ENCODE results near the gene ZNF804B. TPM values are rescaled to one million over a fixed set of nuclear protein-coding genes. Genes with fewer than 3 reads are reported as not detected.

ZNF804B gene
- total RNA-seq, 6 experiments from 2014 or later, result not detected

GRCh38 chr7:89053130-89053529 is 293.6 kb downstream of the ZNF804B start:
- ATAC-seq, result no peak
- 42% methylated on average over 2 of the region's 2 CpGs for whole genome bisulfite sequencing (ENCODE audit: insufficient coverage, low coverage, low lambda C conversion rate, missing lambda C conversion rate)

GRCh38 chr7:89054361-89054760 is 294.9 kb downstream of the ZNF804B start:
- Histone ChIP-seq H3K27me3 (no peaks in the 10 kb centered on the region), H3K36me3 (no peaks in the 10 kb centered on the region), H3K9me3 (no peaks in the 10 kb centered on the region), H3K4me3 (no peak overlapping the region), H3K4me1 (no peaks in the 10 kb centered on the region), H3K27ac (no peak overlapping the region)
- DNase-seq (no peak), ATAC-seq (no peak)
- 27% methylated on average over 2 of the region's 2 CpGs for WGBS (ENCODE audit: insufficient coverage, low coverage, low lambda C conversion rate, missing lambda C conversion rate)
- intact Hi-C loops (cut with DNase I), result no loop called here
- no peak for TF ChIP-seq POLR2A (IDR thresholded peaks at IDR 0.05)

More at GRCh38 chr7:89053130-89053529, 293.6 kb downstream of the ZNF804B start:
- Histone ChIP-seq H3K4me1 (no peaks in the 10 kb centered on the region), H3K27ac (no peak overlapping the region), H3K27me3 (no peaks in the 10 kb centered on the region), H3K9me3 (no peaks in the 10 kb centered on the region), H3K4me3 (no peak overlapping the region), H3K36me3 (no peaks in the 10 kb centered on the region)
- intact Hi-C loops (cut with DNase I), result no loop called here
- TF ChIP-seq POLR2A (IDR thresholded peaks at IDR 0.05), result no peak
- no peak for TF ChIP-seq CTCF (IDR thresholded peaks at IDR 0.05)
- no peak for DNase-seq

GRCh38 chr7:89060234-89060633 is 300.7 kb downstream of the ZNF804B start:
- no peak for ATAC-seq
- no peak for TF ChIP-seq POLR2A (IDR thresholded peaks at IDR 0.05)
- TF ChIP-seq CTCF (IDR thresholded peaks at IDR 0.05), result no peak

GRCh38 chr7:89064831-89065230 is 305.3 kb downstream of the ZNF804B start:
- H3K4me3 ChIP-seq, result no peak overlapping the region
- no peaks in the 10 kb centered on the region for H3K9me3 ChIP-seq
- DNase-seq (no peak), ATAC-seq (no peak)
- no peak overlapping the region for H3K27ac ChIP-seq
- no peaks in the 10 kb centered on the region for H3K4me1 ChIP-seq
- no peaks in the 10 kb centered on the region for H3K36me3 ChIP-seq
- H3K27me3 ChIP-seq, result no peaks in the 10 kb centered on the region
- intact Hi-C loops (cut with DNase I), result no loop called here
- TF ChIP-seq POLR2A (IDR thresholded peaks at IDR 0.05) (no peak), CTCF (IDR thresholded peaks at IDR 0.05) (no peak)
- WGBS (ENCODE audit: insufficient coverage, low coverage, low lambda C conversion rate, missing lambda C conversion rate), result 42% methylated on average over 2 of the region's 3 CpGs

More at GRCh38 chr7:89060234-89060633, 300.7 kb downstream of the ZNF804B start:
- H3K36me3 ChIP-seq, result no peaks in the 10 kb centered on the region
- no peak overlapping the region for H3K27ac ChIP-seq
- no peak overlapping the region for H3K4me3 ChIP-seq
- no peaks in the 10 kb centered on the region for H3K4me1 ChIP-seq
- intact Hi-C loops (cut with DNase I), result no loop called here
- no peaks in the 10 kb centered on the region for H3K9me3 ChIP-seq
- 68% methylated on average over 2 of the region's 2 CpGs for WGBS (ENCODE audit: insufficient coverage, low coverage, low lambda C conversion rate, missing lambda C conversion rate)
- no peak for DNase-seq
- no peaks in the 10 kb centered on the region for H3K27me3 ChIP-seq

- Histone ChIP-seq H3K36me3 (no peaks in the 10 kb centered on the region), H3K4me3 (no peak overlapping the region), H3K27me3 (no peaks in the 10 kb centered on the region), H3K27ac (no peak overlapping the region), H3K4me1 (no peaks in the 10 kb centered on the region), H3K9me3 (no peaks in the 10 kb centered on the region)
- 40% methylated on average over 3 of the region's 3 CpGs for WGBS (ENCODE audit: insufficient coverage, low coverage, low lambda C conversion rate, missing lambda C conversion rate)
- intact Hi-C loops (cut with DNase I), result no loop called here
- ATAC-seq, result no peak
- no peak for DNase-seq
- TF ChIP-seq POLR2A (IDR thresholded peaks at IDR 0.05), result no peak
- no peak for TF ChIP-seq CTCF (IDR thresholded peaks at IDR 0.05)
Observed at GRCh38 chr7:89067048-89067447, 307.5 kb downstream of the ZNF804B start.

Data from right lobe of liver (tissue), 6 donors.